Upper lobe of left lung (tissue), 6 donors: ENCODE data around the gene GSTM5. TPM values are rescaled to one million over a fixed set of nuclear protein-coding genes. Genes with fewer than 3 reads are reported as not detected.
"Not testable (repeated sequence)": the region's sequence is repeated elsewhere in the genome, so short reads cannot be mapped to it uniquely, and the experiment has no call there.

ENCODE experiments used
- ATAC-seq, 2 donors: fragments of 200-7000 bp; cut with Tn5 transposase; one replicate each; pipeline ENCODE4 v1.9.1; 2022; ENCODE audit warnings: mild to moderate bottlenecking in 2 of 2, moderate library complexity in 2 of 2; ENCODE audit not compliant: low FRiP score in 2 of 2
- DNase-seq, 2 donors: peaks; one replicate each; pipeline ENCODE4 v3.0.0-alpha.2; 2019 to 2020
- H3K27ac ChIP-seq, 4 donors: fragments of 200-600 bp; sonication (generic); one replicate each; pipeline ENCODE4 v1.5.1; 2016 to 2019
- H3K27me3 ChIP-seq, 4 donors: fragments of 200-600 bp; sonication (generic); one replicate each; pipeline ENCODE4 v1.5.1; 2017 to 2019
- H3K36me3 ChIP-seq, 4 donors: fragments of 200-600 bp; sonication (generic); one replicate each; pipeline ENCODE4 v1.5.1; 2016 to 2019
- H3K4me1 ChIP-seq, 4 donors: fragments of 200-600 bp; sonication (generic); one replicate each; pipeline ENCODE4 v1.5.1; 2018 to 2019
- H3K4me3 ChIP-seq, 4 donors: fragments of 200-600 bp; sonication (generic); one replicate each; pipeline ENCODE4 v1.5.1; 2017 to 2019; ENCODE audit warnings: mild to moderate bottlenecking in 2 of 4, moderate library complexity in 1 of 4
- H3K9me3 ChIP-seq, 4 donors: fragments of 200-600 bp; sonication (generic); one replicate each; pipeline ENCODE4 v1.5.1; 2018 to 2019
- CTCF ChIP-seq, 6 experiments: fragments of 450-650 bp in 4 of 6; fragments of 200-600 bp in 2 of 6; sonication (generic) in 2 of 6; IDR thresholded peaks; one replicate each; pipeline ENCODE4 v1.5.1; 2016 to 2019; ENCODE audit warnings: antibody characterized with exemption in 6 of 6
- EP300 ChIP-seq, 4 donors: sonication (generic); formaldehyde crosslinking; IDR thresholded peaks; one replicate each; pipeline ENCODE4 v1.5.1; 2017; ENCODE audit warnings: antibody characterized with exemption in 4 of 4, control low read depth in 2 of 4
- POLR2A ChIP-seq, 4 donors: fragments of 450-650 bp; IDR thresholded peaks; one replicate each; pipeline ENCODE4 v1.5.1; 2016 to 2017; ENCODE audit warnings: antibody characterized with exemption in 4 of 4, mild to moderate bottlenecking in 2 of 4
- POLR2AphosphoS5 ChIP-seq, 2 donors: sonication (generic); formaldehyde crosslinking; IDR thresholded peaks; one replicate each; pipeline ENCODE4 v1.5.1; 2017; ENCODE audit warnings: antibody characterized with exemption in 2 of 2
- WGBS, 2 donors: methylation state at CpG; one replicate each; pipeline ENCODE4 v1.1.5; 2017 to 2018; 5-methylcytosine and 5-hydroxymethylcytosine counted together
- total RNA-seq, 6 donors: library from RNA; depleted of rRNA in 4 of 6; stranded (reverse); fragments of >200 nt in 4 of 6; gene quantifications; one replicate each; pipeline versions ENCODE4 v1.1.0 to v1.2.1, GENCODE V29; 2016 to 2021
- donor health status: DM: no; HTN: no; CAD: no; lungs with moderate emphysema.
- donor health status: DM: no; HTN: yes; CAD: no; lungs with severe emphysema.

The GSTM5 gene
- total RNA-seq, 6 donors from 2014 or later, result 1.00 to 24.3 (median 8.3) TPM

- peak within 1 kb of the TSS in 1 of 4 donors; percentile 14 for H3K4me3 ChIP-seq
- TF ChIP-seq CTCF (IDR thresholded peaks at IDR 0.05), result peak in 2 of 6 experiments; percentile 21 to 34
- TF ChIP-seq POLR2AphosphoS5 (IDR thresholded peaks at IDR 0.05), result no peak
- DNase-seq (no peak), ATAC-seq (peak in 1 of 2 donors; percentile 96)
- no CpG with 5 or more reads among the region's 46 CpGs for WGBS, 2 donors
- no peaks in the 10 kb centered on the region for H3K36me3 ChIP-seq
- H3K27me3 ChIP-seq, result no peaks in the 10 kb centered on the region
- no peaks in the 10 kb centered on the region for H3K4me1 ChIP-seq
- H3K9me3 ChIP-seq, result no peaks in the 10 kb centered on the region
- H3K27ac ChIP-seq, result peak within 1 kb of the TSS in 1 of 4 donors; percentile 80
Measured at GRCh38 chr1:109687641-109688499, 24.2 kb upstream of the GSTM5 start, which contains the start of gene GSTM1. Gene GSTM1 (plus strand): TSS chr1:109687817. CDS start chr1:109687874, 57 bp downstream.

GRCh38 chr1:109689844-109690405 lies 22.1 kb upstream of the GSTM5 start:
- H3K4me1 ChIP-seq, result no peaks in the 10 kb centered on the region
- no peak overlapping the region for H3K4me3 ChIP-seq
- no peak for ATAC-seq
- no peaks in the 10 kb centered on the region for H3K9me3 ChIP-seq
- DNase-seq, result no peak
- no CpG with 5 or more reads among the region's 6 CpGs for WGBS, 2 donors
- H3K36me3 ChIP-seq, result no peaks in the 10 kb centered on the region
- TF ChIP-seq EP300 (IDR thresholded peaks at IDR 0.05) (no peak), POLR2A (IDR thresholded peaks at IDR 0.05) (no peak), CTCF (IDR thresholded peaks at IDR 0.05) (no peak), POLR2AphosphoS5 (IDR thresholded peaks at IDR 0.05) (no peak)
- no peak overlapping the region for H3K27ac ChIP-seq
- no peaks in the 10 kb centered on the region for H3K27me3 ChIP-seq

GRCh38 chr1:109691759-109692158 lies 20.3 kb upstream of the GSTM5 start:
- no peak overlapping the region for H3K27ac ChIP-seq
- TF ChIP-seq POLR2AphosphoS5 (IDR thresholded peaks at IDR 0.05), result no peak
- TF ChIP-seq EP300 (IDR thresholded peaks at IDR 0.05), result no peak
- no peak for TF ChIP-seq POLR2A (IDR thresholded peaks at IDR 0.05)
- no peak for TF ChIP-seq CTCF (IDR thresholded peaks at IDR 0.05)
- no peaks in the 10 kb centered on the region for H3K36me3 ChIP-seq
- H3K4me3 ChIP-seq, result no peak overlapping the region
- WGBS, 2 donors, result no CpG with 5 or more reads among the region's 6 CpGs
- no peak for DNase-seq
- H3K4me1 ChIP-seq, result no peaks in the 10 kb centered on the region
- no peak for ATAC-seq
- no peaks in the 10 kb centered on the region for H3K9me3 ChIP-seq
- H3K27me3 ChIP-seq, result no peaks in the 10 kb centered on the region

- not testable (repeated sequence) for H3K4me1 ChIP-seq, DNase-seq, ATAC-seq, H3K27me3 ChIP-seq, H3K36me3 ChIP-seq, H3K4me3 ChIP-seq, H3K27ac ChIP-seq, H3K9me3 ChIP-seq
- no CpG with 5 or more reads among the region's 5 CpGs for WGBS, 2 donors
Measured at GRCh38 chr1:109694400-109694799, 17.7 kb upstream of the GSTM5 start.

- not testable (repeated sequence) for H3K36me3 ChIP-seq, DNase-seq, H3K27ac ChIP-seq, ATAC-seq, H3K4me3 ChIP-seq, H3K4me1 ChIP-seq, H3K9me3 ChIP-seq, H3K27me3 ChIP-seq
- WGBS, 2 donors, result no CpG with 5 or more reads among the region's 3 CpGs
Measured at GRCh38 chr1:109695138-109695537, 16.9 kb upstream of the GSTM5 start.

GRCh38 chr1:109697066-109697465 lies 15.0 kb upstream of the GSTM5 start:
- H3K27me3 ChIP-seq, result no peaks in the 10 kb centered on the region
- no peak overlapping the region for H3K27ac ChIP-seq
- no peaks in the 10 kb centered on the region for H3K36me3 ChIP-seq
- ATAC-seq, result no peak
- H3K9me3 ChIP-seq, result no peaks in the 10 kb centered on the region
- WGBS, 2 donors, result no CpG with 5 or more reads among the region's 4 CpGs
- DNase-seq, result no peak
- H3K4me1 ChIP-seq, result no peaks in the 10 kb centered on the region
- TF ChIP-seq EP300 (IDR thresholded peaks at IDR 0.05), result no peak
- TF ChIP-seq POLR2A (IDR thresholded peaks at IDR 0.05), result no peak
- TF ChIP-seq CTCF (IDR thresholded peaks at IDR 0.05), result no peak
- no peak for TF ChIP-seq POLR2AphosphoS5 (IDR thresholded peaks at IDR 0.05)
- no peak overlapping the region for H3K4me3 ChIP-seq

GRCh38 chr1:109697861-109698260 lies 14.2 kb upstream of the GSTM5 start:
- WGBS, 2 donors, result no CpG with 5 or more reads among the region's 4 CpGs

GRCh38 chr1:109702940-109703339 lies 9.1 kb upstream of the GSTM5 start:
- not testable (repeated sequence) for H3K27me3 ChIP-seq, H3K27ac ChIP-seq, H3K36me3 ChIP-seq, H3K4me3 ChIP-seq, H3K9me3 ChIP-seq, ATAC-seq, DNase-seq, H3K4me1 ChIP-seq
- 69 to 84% methylated on average over 3 of the region's 3 CpGs for WGBS, 2 donors

More at GRCh38 chr1:109697861-109698260, 14.2 kb upstream of the GSTM5 start:
- H3K27me3 ChIP-seq, H3K4me1 ChIP-seq, H3K4me3 ChIP-seq, DNase-seq, H3K36me3 ChIP-seq, H3K27ac ChIP-seq, H3K9me3 ChIP-seq, ATAC-seq: not testable (repeated sequence)
